Measurements from ENCODE around the gene GAB2. TPM values are rescaled to one million over a fixed set of nuclear protein-coding genes. Genes with fewer than 3 reads are reported as not detected.

Gene GAB2
- total RNA-seq, 1 experiment from 2014 or later: 10.6 TPM

GRCh38 chr11:78460471-78460870 lies 42.9 kb upstream of the GAB2 start:
- no peak for TF ChIP-seq CTCF (IDR thresholded peaks at IDR 0.05; ENCODE audit: unreplicated experiment)
- no TSS peak for BruUV-seq (replicated peaks)
- Mint-ChIP-seq H3K36me3 (ENCODE audit: insufficient read depth, unreplicated experiment) (no peaks in the 10 kb centered on the region), H3K27me3 (ENCODE audit: unreplicated experiment) (no peaks in the 10 kb centered on the region), H3K4me3 (ENCODE audit: low read depth, unreplicated experiment) (no peak overlapping the region), H3K9me3 (ENCODE audit: low read depth, unreplicated experiment) (no peaks in the 10 kb centered on the region), H3K27ac (ENCODE audit: unreplicated experiment) (no peak overlapping the region), H3K4me1 (ENCODE audit: low read depth, unreplicated experiment) (no peaks in the 10 kb centered on the region)
- no peak for DNase-seq
- intact Hi-C loops (cut with micrococcal nuclease; ENCODE audit: unreplicated experiment): no loop called here
- CTCF ChIA-PET: no interaction called here

- H3K4me3 Mint-ChIP-seq (ENCODE audit: low read depth, unreplicated experiment): no peak overlapping the region
- no peak overlapping the region for H3K27ac Mint-ChIP-seq (ENCODE audit: unreplicated experiment)
- no TSS peak for BruUV-seq (replicated peaks)
- no peaks in the 10 kb centered on the region for H3K9me3 Mint-ChIP-seq (ENCODE audit: low read depth, unreplicated experiment)
- DNase-seq: no peak
- no peak for TF ChIP-seq CTCF (IDR thresholded peaks at IDR 0.05; ENCODE audit: unreplicated experiment)
- H3K4me1 Mint-ChIP-seq (ENCODE audit: low read depth, unreplicated experiment): no peaks in the 10 kb centered on the region
- CTCF ChIA-PET: no interaction called here
- intact Hi-C loops (cut with micrococcal nuclease; ENCODE audit: unreplicated experiment): no loop called here
- H3K27me3 Mint-ChIP-seq (ENCODE audit: unreplicated experiment): no peaks in the 10 kb centered on the region
- no peaks in the 10 kb centered on the region for H3K36me3 Mint-ChIP-seq (ENCODE audit: insufficient read depth, unreplicated experiment)
Measured at GRCh38 chr11:78459738-78460137, 42.1 kb upstream of the GAB2 start.

- DNase-seq: no peak
- no peak for TF ChIP-seq CTCF (IDR thresholded peaks at IDR 0.05; ENCODE audit: unreplicated experiment)
- intact Hi-C loops (cut with micrococcal nuclease; ENCODE audit: unreplicated experiment): no loop called here
- Mint-ChIP-seq H3K9me3 (ENCODE audit: low read depth, unreplicated experiment) (no peaks in the 10 kb centered on the region), H3K36me3 (ENCODE audit: insufficient read depth, unreplicated experiment) (no peaks in the 10 kb centered on the region), H3K4me1 (ENCODE audit: low read depth, unreplicated experiment) (no peaks in the 10 kb centered on the region), H3K27me3 (ENCODE audit: unreplicated experiment) (no peaks in the 10 kb centered on the region), H3K27ac (ENCODE audit: unreplicated experiment) (no peak overlapping the region), H3K4me3 (ENCODE audit: low read depth, unreplicated experiment) (no peak overlapping the region)
- BruUV-seq (replicated peaks): no TSS peak
- CTCF ChIA-PET: interaction anchor here (0.7 kb wide), 1 partner anchor 11 kb away, joined by 4 read pairs; no protein-coding TSS in a partner anchor
Measured at GRCh38 chr11:78457448-78457847, 39.8 kb upstream of the GAB2 start.

GRCh38 chr11:78453140-78453935 lies 35.7 kb upstream of the GAB2 start:
- intact Hi-C loops (cut with micrococcal nuclease; ENCODE audit: unreplicated experiment): no loop called here
- TF ChIP-seq CTCF (IDR thresholded peaks at IDR 0.05; ENCODE audit: unreplicated experiment): no peak
- Mint-ChIP-seq H3K4me3 (ENCODE audit: low read depth, unreplicated experiment) (no peak overlapping the region), H3K4me1 (ENCODE audit: low read depth, unreplicated experiment) (no peaks in the 10 kb centered on the region), H3K9me3 (ENCODE audit: low read depth, unreplicated experiment) (no peaks in the 10 kb centered on the region), H3K36me3 (ENCODE audit: insufficient read depth, unreplicated experiment) (no peaks in the 10 kb centered on the region), H3K27ac (ENCODE audit: unreplicated experiment) (no peak overlapping the region), H3K27me3 (ENCODE audit: unreplicated experiment) (no peaks in the 10 kb centered on the region)
- no TSS peak for BruUV-seq (replicated peaks)
- no peak for DNase-seq
- CTCF ChIA-PET: no interaction called here

Data from Calu3 (cell line).